HCT116 (cell line): Measurements from ENCODE around the gene ALMS1. TPM values are rescaled to one million over a fixed set of nuclear protein-coding genes. Genes with fewer than 3 reads are reported as not detected.

Source experiments
- ATAC-seq: fragments of 200-7000 bp; cut with Tn5 transposase; 2 replicates; pipeline ENCODE4 v1.9.1; 2020; ENCODE audit warnings: mild to moderate bottlenecking, moderate library complexity
- BruUV-seq: library from RNA; stranded (reverse); fragments of 400-500 nt; replicated peaks from 2 replicates; lab custom pipeline; 2021; lab: Mats Ljungman, UMichigan
- CTCF ChIA-PET: fragments of 300-600 bp; sonication (Branson Sonifier 250); formaldehyde crosslinking; loops from one replicate; lab custom pipeline; 2021; ENCODE audit warnings: antibody characterized with exemption; lab: Charles Lee
- POLR2A ChIA-PET: fragments of 300-600, 350-600 bp; sonication (Branson Sonifier 250); formaldehyde crosslinking; loops from one replicate; lab custom pipeline; 2021; ENCODE audit warnings: antibody characterized with exemption; lab: Charles Lee
- RAD21 ChIA-PET, 2 experiments: fragments of 300-600 bp; sonication (Branson Sonifier 250); formaldehyde crosslinking; loops; one replicate each; lab custom pipeline; 2023; ENCODE audit warnings: low total read pairs in 2 of 2; ENCODE audit not compliant: uncharacterized antibody in 2 of 2, unreplicated experiment in 2 of 2, low non-redundant PET in 1 of 2; lab: Charles Lee
- DNase-seq: peaks from one replicate; pipeline ENCODE4 v3.0.0-alpha.2; 2010; ENCODE audit warnings: low read depth, low spot score
- H2AFZ ChIP-seq: fragments of 200-600 bp; shearing (Covaris generic), sonication (generic); 2 replicates; pipeline ENCODE4 v1.6.1; 2017; ENCODE audit warnings: low read depth, mixed run types, mixed read lengths, antibody characterized with exemption, low read length; ENCODE audit not compliant: poor library complexity, severe bottlenecking
- H3K27ac ChIP-seq: 2 replicates; pipeline ENCODE4 v1.5.1; 2012; ENCODE audit warnings: low read depth, low read length
- H3K27me3 ChIP-seq: fragments of 200-600 bp; sonication (generic); 2 replicates; pipeline ENCODE4 v1.6.1; 2016; ENCODE audit warnings: mixed run types, low read length, mixed read lengths; ENCODE audit not compliant: insufficient read depth
- H3K36me3 ChIP-seq, 2 experiments: fragments of 200-500 bp in 1 of 2; fragments of 200-600 bp in 1 of 2; sonication (Bioruptor generic) in 1 of 2; sonication (generic) in 1 of 2; 2 replicates each; pipeline versions ENCODE4 v1.5.1 to v1.6.1; 2014 to 2016; ENCODE audit warnings: low read length in 2 of 2, inconsistent platforms in 1 of 2, mixed read lengths in 1 of 2, mixed run types in 1 of 2; ENCODE audit not compliant: insufficient read depth in 2 of 2, control insufficient read depth in 1 of 2
- H3K4me1 ChIP-seq, 2 experiments: fragments of 200-600 bp in 1 of 2; sonication (generic) in 1 of 2; 2 replicates each; pipeline versions ENCODE4 v1.5.1 to v1.6.1; 2012 to 2017; ENCODE audit warnings: low read length in 2 of 2, inconsistent platforms in 1 of 2, mild to moderate bottlenecking in 1 of 2, mixed read lengths in 1 of 2, mixed run types in 1 of 2, moderate library complexity in 1 of 2; ENCODE audit not compliant: insufficient read depth in 2 of 2, control insufficient read depth in 1 of 2
- H3K4me2 ChIP-seq: fragments of 200-600 bp; sonication (generic); 2 replicates; pipeline ENCODE4 v1.6.1; 2017; ENCODE audit warnings: mixed run types, low read length, mixed read lengths
- H3K4me3 ChIP-seq, 2 experiments: fragments of 200-600 bp in 1 of 2; sonication (generic) in 1 of 2; replicated peaks in 1 of 2; 2 replicates each; pipeline ENCODE4 v1.5.1; 2011 to 2016; ENCODE audit warnings: low read length in 2 of 2, control low read depth in 1 of 2, low read depth in 1 of 2, mild to moderate bottlenecking in 1 of 2, mixed read lengths in 1 of 2, mixed run types in 1 of 2
- H3K79me2 ChIP-seq: fragments of 200-600 bp; sonication (generic); 2 replicates; pipeline ENCODE4 v1.6.1; 2017; ENCODE audit warnings: mild to moderate bottlenecking, mixed run types, low read length, moderate library complexity, mixed read lengths; ENCODE audit not compliant: insufficient read depth
- H3K9ac ChIP-seq: fragments of 200-600 bp; sonication (generic); 2 replicates; pipeline ENCODE4 v1.6.1; 2016; ENCODE audit warnings: low read length, mixed read lengths
- H3K9me2 ChIP-seq: fragments of 200-600 bp; sonication (generic), shearing (Covaris generic); 2 replicates; pipeline ENCODE4 v1.6.1; 2017; ENCODE audit warnings: mixed run types, mild to moderate bottlenecking, moderate library complexity; ENCODE audit not compliant: insufficient read depth
- H3K9me3 ChIP-seq, 2 experiments: fragments of 200-500 bp in 1 of 2; fragments of 200-600 bp in 1 of 2; sonication (Bioruptor generic) in 1 of 2; sonication (generic) in 1 of 2; 2 replicates each; pipeline ENCODE4 v1.6.1; 2014 to 2017; ENCODE audit warnings: low read length in 2 of 2, mixed read lengths in 2 of 2, inconsistent platforms in 1 of 2, low read depth in 1 of 2, mild to moderate bottlenecking in 1 of 2, mixed run types in 1 of 2, moderate library complexity in 1 of 2; ENCODE audit not compliant: control insufficient read depth in 1 of 2, insufficient read depth in 1 of 2
- H4K20me1 ChIP-seq: fragments of 200-600 bp; sonication (generic), shearing (Covaris generic); 2 replicates; pipeline ENCODE4 v1.6.1; 2017; ENCODE audit warnings: mixed run types, mild to moderate bottlenecking, moderate library complexity; ENCODE audit not compliant: insufficient read depth
- CEBPB ChIP-seq: IDR thresholded peaks from 2 replicates; pipeline ENCODE4 v1.6.1; 2012; ENCODE audit warnings: low read depth
- EZH2 ChIP-seq: fragments of 200-600 bp; sonication (generic); IDR thresholded peaks from 2 replicates; pipeline ENCODE4 v1.6.1; 2017; ENCODE audit warnings: antibody characterized with exemption, mixed run types
- FOSL1 ChIP-seq: IDR thresholded peaks from 2 replicates; pipeline ENCODE4 v1.6.1; 2012; ENCODE audit warnings: low read depth
- JUND ChIP-seq: IDR thresholded peaks from 2 replicates; pipeline ENCODE4 v1.6.1; 2012
- RAD21 ChIP-seq: IDR thresholded peaks from 2 replicates; pipeline ENCODE4 v1.6.1; 2012; ENCODE audit warnings: low read depth, mild to moderate bottlenecking
- TCF7L2 ChIP-seq: IDR thresholded peaks from 2 replicates; pipeline ENCODE4 v1.7.0; 2011; ENCODE audit warnings: borderline replicate concordance, inconsistent platforms; ENCODE audit not compliant: insufficient read depth, insufficient read length; ENCODE audit errors: extremely low read depth
- ZFX ChIP-seq: fragments of 450-650 bp; IDR thresholded peaks from 2 replicates; pipeline ENCODE4 v1.6.1; 2017
- ZNF274 ChIP-seq: fragments of 200-500 bp; sonication (Bioruptor generic); IDR thresholded peaks from 2 replicates; pipeline ENCODE4 v1.6.1; 2014; ENCODE audit warnings: mild to moderate bottlenecking, low read depth, low read length, inconsistent platforms
- intact Hi-C: fragments of 100-400 bp; cut with micrococcal nuclease; formaldehyde crosslinking; loops from 2 replicates; pipeline ENCODE4 v1.10.0; 2022
- total RNA-seq: library from RNA; stranded (reverse); gene quantifications from one replicate; pipeline ENCODE4 v1.2.1, GENCODE V29; 2021; ENCODE audit not compliant: unreplicated experiment
- TF ChIP-seq, protein P1 (sequence below): IDR thresholded peaks from 2 replicates; pipeline ENCODE4 v1.6.1; 2012
- TF ChIP-seq, protein P2 (sequence below), 3 experiments: fragments of 200-600 bp in 1 of 3; sonication (generic) in 1 of 3; IDR thresholded peaks in 2 of 3; conservative IDR thresholded peaks in 1 of 3; 2 replicates each; pipeline ENCODE4 v1.5.1; 2012 to 2017; ENCODE audit warnings: low read depth in 2 of 3, low read length in 2 of 3, antibody characterized with exemption in 1 of 3, borderline replicate concordance in 1 of 3, control low read depth in 1 of 3, mild to moderate bottlenecking in 1 of 3, mixed read lengths in 1 of 3, mixed run types in 1 of 3, moderate library complexity in 1 of 3; ENCODE audit not compliant: insufficient read depth in 1 of 3
- TF ChIP-seq, protein P3 (sequence below): IDR thresholded peaks from 2 replicates; pipeline ENCODE4 v1.6.1; 2012; ENCODE audit warnings: low read depth

The ALMS1 gene
- total RNA-seq, 1 experiment from 2014 or later = 20.5 TPM

DNA sequence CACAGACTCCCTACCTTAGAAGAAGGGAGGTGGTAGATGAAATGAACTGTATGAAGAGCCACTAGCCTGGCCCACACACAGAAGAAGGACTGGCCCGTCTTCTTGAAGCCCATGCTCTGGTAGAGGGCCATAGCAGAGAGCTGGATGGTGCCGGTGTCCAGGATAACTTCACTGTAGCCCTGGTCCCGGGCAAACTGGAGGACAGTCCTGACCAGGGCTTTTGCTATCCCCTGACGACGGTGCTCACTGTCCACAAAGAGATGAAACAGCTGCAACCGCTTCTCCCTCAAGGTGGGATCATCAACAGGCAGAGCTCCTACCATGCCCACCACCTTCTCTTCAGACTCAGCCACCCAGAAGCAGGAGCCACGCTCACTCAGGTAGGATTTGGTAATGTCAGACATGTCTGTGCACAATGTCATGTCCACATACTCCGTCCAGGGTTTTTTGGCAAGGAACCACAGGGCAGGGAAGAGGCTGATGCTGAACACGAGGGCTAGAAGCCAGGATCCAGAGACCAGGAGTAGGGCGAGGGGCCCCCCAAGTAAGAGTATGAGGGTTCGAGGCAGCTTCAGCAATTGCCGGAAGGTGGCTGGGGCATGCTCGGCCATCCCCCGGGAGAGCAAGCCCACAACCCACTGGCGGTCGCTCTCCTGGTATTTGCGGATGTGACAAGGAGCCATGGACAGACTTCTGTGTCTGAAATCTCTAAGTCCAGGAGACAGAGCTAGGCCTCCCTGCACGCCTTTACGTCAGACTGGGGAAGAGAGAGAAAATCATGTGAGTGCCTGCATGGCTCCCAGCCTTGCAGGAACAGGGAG lies 255.5 kb downstream of the ALMS1 start:
- ATAC-seq = no peak
- POLR2A ChIA-PET = no interaction called here

More for the DNA sequence above, 255.5 kb downstream of the ALMS1 start:
- TF ChIP-seq RAD21 (no peak), EZH2 (no peak), TCF7L2 (no peak), ZNF274 (no peak), ZFX (no peak), FOSL1 (no peak), CEBPB (no peak), JUND (no peak)
- TF ChIP-seq, protein P1, sequence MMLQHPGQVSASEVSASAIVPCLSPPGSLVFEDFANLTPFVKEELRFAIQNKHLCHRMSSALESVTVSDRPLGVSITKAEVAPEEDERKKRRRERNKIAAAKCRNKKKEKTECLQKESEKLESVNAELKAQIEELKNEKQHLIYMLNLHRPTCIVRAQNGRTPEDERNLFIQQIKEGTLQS = no peak
- TF ChIP-seq, protein P2, sequence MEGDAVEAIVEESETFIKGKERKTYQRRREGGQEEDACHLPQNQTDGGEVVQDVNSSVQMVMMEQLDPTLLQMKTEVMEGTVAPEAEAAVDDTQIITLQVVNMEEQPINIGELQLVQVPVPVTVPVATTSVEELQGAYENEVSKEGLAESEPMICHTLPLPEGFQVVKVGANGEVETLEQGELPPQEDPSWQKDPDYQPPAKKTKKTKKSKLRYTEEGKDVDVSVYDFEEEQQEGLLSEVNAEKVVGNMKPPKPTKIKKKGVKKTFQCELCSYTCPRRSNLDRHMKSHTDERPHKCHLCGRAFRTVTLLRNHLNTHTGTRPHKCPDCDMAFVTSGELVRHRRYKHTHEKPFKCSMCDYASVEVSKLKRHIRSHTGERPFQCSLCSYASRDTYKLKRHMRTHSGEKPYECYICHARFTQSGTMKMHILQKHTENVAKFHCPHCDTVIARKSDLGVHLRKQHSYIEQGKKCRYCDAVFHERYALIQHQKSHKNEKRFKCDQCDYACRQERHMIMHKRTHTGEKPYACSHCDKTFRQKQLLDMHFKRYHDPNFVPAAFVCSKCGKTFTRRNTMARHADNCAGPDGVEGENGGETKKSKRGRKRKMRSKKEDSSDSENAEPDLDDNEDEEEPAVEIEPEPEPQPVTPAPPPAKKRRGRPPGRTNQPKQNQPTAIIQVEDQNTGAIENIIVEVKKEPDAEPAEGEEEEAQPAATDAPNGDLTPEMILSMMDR (IDR thresholded peaks at IDR 0.05 in 2 of 3, conservative IDR thresholded peaks at IDR 0.05 in 1 of 3; ENCODE audit: borderline replicate concordance in 1 of 3, insufficient read depth in 1 of 3, low read depth in 2 of 3, low read length in 2 of 3) = no peak
- TF ChIP-seq, protein P3, sequence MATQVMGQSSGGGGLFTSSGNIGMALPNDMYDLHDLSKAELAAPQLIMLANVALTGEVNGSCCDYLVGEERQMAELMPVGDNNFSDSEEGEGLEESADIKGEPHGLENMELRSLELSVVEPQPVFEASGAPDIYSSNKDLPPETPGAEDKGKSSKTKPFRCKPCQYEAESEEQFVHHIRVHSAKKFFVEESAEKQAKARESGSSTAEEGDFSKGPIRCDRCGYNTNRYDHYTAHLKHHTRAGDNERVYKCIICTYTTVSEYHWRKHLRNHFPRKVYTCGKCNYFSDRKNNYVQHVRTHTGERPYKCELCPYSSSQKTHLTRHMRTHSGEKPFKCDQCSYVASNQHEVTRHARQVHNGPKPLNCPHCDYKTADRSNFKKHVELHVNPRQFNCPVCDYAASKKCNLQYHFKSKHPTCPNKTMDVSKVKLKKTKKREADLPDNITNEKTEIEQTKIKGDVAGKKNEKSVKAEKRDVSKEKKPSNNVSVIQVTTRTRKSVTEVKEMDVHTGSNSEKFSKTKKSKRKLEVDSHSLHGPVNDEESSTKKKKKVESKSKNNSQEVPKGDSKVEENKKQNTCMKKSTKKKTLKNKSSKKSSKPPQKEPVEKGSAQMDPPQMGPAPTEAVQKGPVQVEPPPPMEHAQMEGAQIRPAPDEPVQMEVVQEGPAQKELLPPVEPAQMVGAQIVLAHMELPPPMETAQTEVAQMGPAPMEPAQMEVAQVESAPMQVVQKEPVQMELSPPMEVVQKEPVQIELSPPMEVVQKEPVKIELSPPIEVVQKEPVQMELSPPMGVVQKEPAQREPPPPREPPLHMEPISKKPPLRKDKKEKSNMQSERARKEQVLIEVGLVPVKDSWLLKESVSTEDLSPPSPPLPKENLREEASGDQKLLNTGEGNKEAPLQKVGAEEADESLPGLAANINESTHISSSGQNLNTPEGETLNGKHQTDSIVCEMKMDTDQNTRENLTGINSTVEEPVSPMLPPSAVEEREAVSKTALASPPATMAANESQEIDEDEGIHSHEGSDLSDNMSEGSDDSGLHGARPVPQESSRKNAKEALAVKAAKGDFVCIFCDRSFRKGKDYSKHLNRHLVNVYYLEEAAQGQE = no peak
- TF ChIP-seq, all 23 proteins: peak for 0
- no peaks in the 10 kb centered on the region for H3K79me2 ChIP-seq
- H4K20me1 ChIP-seq = no peaks in the 10 kb centered on the region
- DNase-seq = no peak
- no peak overlapping the region for H3K4me3 ChIP-seq
- no peaks in the 10 kb centered on the region for H3K27me3 ChIP-seq
- intact Hi-C loops = no loop called here
- H3K27ac ChIP-seq = no peak overlapping the region
- no peaks in the 10 kb centered on the region for H3K36me3 ChIP-seq
- BruUV-seq = no TSS peak
- RAD21 ChIA-PET = no interaction called here
- peaks cover 0 to 4% of the 10 kb centered on the region in 2 experiments; a peak in 1 of 4 replicates for H3K9me3 ChIP-seq
- H3K4me1 ChIP-seq = peaks cover 0 to 3% of the 10 kb centered on the region in 2 experiments; a peak in 1 of 4 replicates
- no peak overlapping the region for H3K9ac ChIP-seq
- no peaks in the 10 kb centered on the region for H3K9me2 ChIP-seq
- H3K4me2 ChIP-seq = no peak overlapping the region
- CTCF ChIA-PET = no interaction called here
- no peak overlapping the region for H2AFZ ChIP-seq
